GM18873 (cell line): ENCODE data around the gene TBC1D5.
"Not testable (repeated sequence)": the region's sequence is repeated elsewhere in the genome, so short reads cannot be mapped to it uniquely, and the experiment has no call there.

Source experiments
- ATAC-seq: cut with Tn5 transposase; IDR thresholded peaks from one replicate; pipeline ENCODE4 v1.9.1; 2021; ENCODE audit warnings: mild to moderate bottlenecking, moderate library complexity, moderate number of reproducible peaks; ENCODE audit not compliant: unreplicated experiment, low FRiP score

The TBC1D5 gene

GRCh38 chr3:17431004-17431403 lies 311.4 kb downstream of the TBC1D5 start:
- no peak for ATAC-seq

- no peak for ATAC-seq
These were observed 311.8 kb downstream of the TBC1D5 start for GRCh38 chr3:17430582-17430981.

GRCh38 chr3:17423786-17424536 lies 318.5 kb downstream of the TBC1D5 start:
- ATAC-seq, result no peak

- ATAC-seq, result no peak
These were observed 319.8 kb downstream of the TBC1D5 start for GRCh38 chr3:17422636-17423035.

GRCh38 chr3:17420668-17421067 lies 321.8 kb downstream of the TBC1D5 start:
- ATAC-seq, result no peak

- ATAC-seq, result peak; percentile 86
These were observed 329.4 kb downstream of the TBC1D5 start for GRCh38 chr3:17412950-17413530.

GRCh38 chr3:17411157-17411877 lies 331.1 kb downstream of the TBC1D5 start:
- ATAC-seq, result no peak

- no peak for ATAC-seq
These were observed 334.9 kb downstream of the TBC1D5 start for GRCh38 chr3:17407576-17407975.

GRCh38 chr3:17404548-17404947 lies 337.9 kb downstream of the TBC1D5 start:
- ATAC-seq, result no peak

- no peak for ATAC-seq
These were observed 340.0 kb downstream of the TBC1D5 start for GRCh38 chr3:17402442-17402841.

- no peak for ATAC-seq
These were observed 340.5 kb downstream of the TBC1D5 start for GRCh38 chr3:17401912-17402311.

- peak; percentile 38 for ATAC-seq
These were observed 342.8 kb downstream of the TBC1D5 start for GRCh38 chr3:17399586-17399985.

- ATAC-seq, result peak; percentile 96
These were observed 343.4 kb downstream of the TBC1D5 start for GRCh38 chr3:17398959-17399551.

- ATAC-seq, result no peak
These were observed 346.4 kb downstream of the TBC1D5 start for GRCh38 chr3:17396036-17396435.

- no peak for ATAC-seq
These were observed 347.8 kb downstream of the TBC1D5 start for GRCh38 chr3:17394541-17395155.

GRCh38 chr3:17392516-17392915 lies 349.9 kb downstream of the TBC1D5 start:
- ATAC-seq, result not testable (repeated sequence)

- ATAC-seq, result no peak
These were observed 351.6 kb downstream of the TBC1D5 start for GRCh38 chr3:17390785-17391184.

- ATAC-seq, result no peak
These were observed 355.3 kb downstream of the TBC1D5 start for GRCh38 chr3:17387108-17387507.

- ATAC-seq, result no peak
These were observed 356.0 kb downstream of the TBC1D5 start for GRCh38 chr3:17386432-17386831.

GRCh38 chr3:17384567-17385296 lies 357.7 kb downstream of the TBC1D5 start:
- no peak for ATAC-seq
